ENCODE data around the gene ADPRM. TPM values are rescaled to one million over a fixed set of nuclear protein-coding genes. Genes with fewer than 3 reads are reported as not detected.

Gene ADPRM
- polyA plus RNA-seq, 2 of the 4 experiments (the other 2 are of a cell fraction), result 8.3 to 25.2 TPM

GRCh38 chr17:10739386-10739785 lies 42.0 kb downstream of the ADPRM start:
- TF ChIP-seq CBX8 (IDR thresholded peaks at IDR 0.05) (no peak), PHF8 (IDR thresholded peaks at IDR 0.05; ENCODE audit: borderline replicate concordance, low read depth) (no peak), HOXA7 (CRISPR knock-in tag; IDR thresholded peaks at IDR 0.05) (no peak), BCL3 (IDR thresholded peaks at IDR 0.05) (no peak), EHF (CRISPR knock-in tag; IDR thresholded peaks at IDR 0.05) (no peak), HEYL (CRISPR knock-in tag; IDR thresholded peaks at IDR 0.05) (no peak), EHMT2 (IDR thresholded peaks at IDR 0.05; ENCODE audit: low read depth) (no peak), RARB (CRISPR knock-in tag; IDR thresholded peaks at IDR 0.05) (no peak), CTCF (IDR thresholded peaks at IDR 0.05) (no peak), ESRRA (IDR thresholded peaks at IDR 0.05; ENCODE audit: borderline replicate concordance, low read length) (no peak), MYC (IDR thresholded peaks at IDR 0.05; ENCODE audit: borderline replicate concordance, low read length) (no peak), FOSB (CRISPR knock-in tag; IDR thresholded peaks at IDR 0.05) (no peak), HOXB13 (CRISPR knock-in tag; IDR thresholded peaks at IDR 0.05; ENCODE audit: low read depth) (no peak), MAFK (IDR thresholded peaks at IDR 0.05; ENCODE audit: partially characterized antibody) (no peak)
- H3K27ac ChIP-seq, result no peak overlapping the region
- 85% methylated on average over 5 of the region's 5 CpGs for WGBS (ENCODE audit: missing lambda C conversion rate)
- no peak overlapping the region for H3K4me2 ChIP-seq
- no peak overlapping the region for H3K4me3 ChIP-seq
- H3K4me1 ChIP-seq, result peaks cover 21% of the 10 kb centered on the region
- H3K9me3 ChIP-seq, result no peaks in the 10 kb centered on the region
- DNase-seq (ENCODE audit: low read depth in 1 of 2, low spot score in 1 of 2) (no peak), ATAC-seq (no peak), FAIRE-seq (no peak)
- CTCF ChIA-PET, result interaction anchor here (1.0 to 4.9 kb wide), 3 partner anchors 11 to 103 kb away, joined by 3 to 127 read pairs (median 5); no protein-coding TSS in a partner anchor
- POLR2A ChIA-PET, result no interaction called here

DNA sequence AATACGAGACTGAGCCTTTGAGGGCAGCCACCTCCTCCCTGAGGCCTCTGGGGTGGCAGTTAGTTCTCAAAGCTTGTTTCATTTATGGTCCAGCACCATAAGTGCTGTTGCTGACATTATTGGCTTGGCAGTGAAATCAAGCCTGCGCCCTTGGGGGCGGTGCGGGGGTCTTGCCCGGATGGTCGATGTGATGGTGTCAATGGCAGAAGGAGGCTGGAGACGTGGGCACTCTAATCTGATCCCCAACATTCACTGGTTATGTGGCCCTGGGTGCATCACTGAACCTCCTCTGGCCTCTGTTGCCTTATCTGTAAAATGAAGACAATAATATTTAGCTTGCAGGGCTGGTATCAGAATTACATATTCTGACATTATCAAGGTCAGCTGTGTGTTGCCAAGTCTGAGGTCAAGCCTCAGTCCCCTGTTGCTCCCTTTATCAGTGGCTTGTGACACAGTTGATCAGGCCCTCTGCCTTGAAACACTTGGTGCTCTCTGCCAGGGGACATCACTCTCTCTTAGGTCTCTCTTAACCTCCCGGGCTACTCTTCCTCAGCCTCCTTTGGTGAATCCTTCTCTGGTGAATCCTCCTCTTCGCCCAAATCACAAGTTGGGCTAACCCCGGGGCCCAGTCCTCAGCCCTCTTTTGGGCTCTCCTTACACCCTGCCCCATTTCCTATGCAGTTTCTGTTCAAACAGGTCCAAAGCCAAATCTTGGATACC lies 44.2 kb downstream of the ADPRM start:
- TF ChIP-seq RAD21 (conservative IDR thresholded peaks at IDR 0.05 in 1 of 2, IDR thresholded peaks at IDR 0.05 in 1 of 2) (no peak), HDAC2 (IDR thresholded peaks at IDR 0.05) (no peak), BCL3 (IDR thresholded peaks at IDR 0.05) (no peak), ATOH8 (CRISPR knock-in tag; IDR thresholded peaks at IDR 0.05; ENCODE audit: low read depth) (no peak), CBX2 (IDR thresholded peaks at IDR 0.05; ENCODE audit: borderline replicate concordance, low read depth) (no peak), EHF (CRISPR knock-in tag; IDR thresholded peaks at IDR 0.05) (no peak), ZSCAN20 (CRISPR knock-in tag; IDR thresholded peaks at IDR 0.05) (no peak), HOXB13 (CRISPR knock-in tag; IDR thresholded peaks at IDR 0.05; ENCODE audit: low read depth) (no peak), HEYL (CRISPR knock-in tag; IDR thresholded peaks at IDR 0.05) (no peak), ZNF302 (CRISPR knock-in tag; IDR thresholded peaks at IDR 0.05) (no peak), SMC3 (IDR thresholded peaks at IDR 0.05) (no peak)
- no peak overlapping the region for H3K27ac ChIP-seq
- H3K4me1 ChIP-seq, result peaks cover 21% of the 10 kb centered on the region
- ChIA-PET POLR2A (no interaction called here), CTCF (interaction anchor here (0.5 to 3.0 kb wide), 9 partner anchors 8 to 1194 kb away, joined by 3 to 13 read pairs (median 4); no protein-coding TSS in a partner anchor)
- DNase-seq (ENCODE audit: low read depth in 1 of 2, low spot score in 1 of 2) (no peak), ATAC-seq (no peak), FAIRE-seq (no peak)
- H3K9me3 ChIP-seq, result no peaks in the 10 kb centered on the region
- H3K4me2 ChIP-seq, result no peak overlapping the region
- no peak overlapping the region for H3K4me3 ChIP-seq
- WGBS (ENCODE audit: missing lambda C conversion rate), result 64% methylated on average over 10 of the region's 10 CpGs

Data from A549 (cell line).